Spleen (tissue), 7 donors: ENCODE results near the gene IQCC.
A peak's percentile ranks its signal among the peaks of the same experiment; 100 is the strongest.

ENCODE experiments used
- POLR2A ChIP-seq, 3 donors: fragments of 450-650 bp; IDR thresholded peaks; one replicate each; pipeline ENCODE4 v1.5.1; 2017; ENCODE audit warnings: antibody characterized with exemption in 3 of 3, mild to moderate bottlenecking in 1 of 3
- POLR2AphosphoS5 ChIP-seq, 3 donors: sonication (generic); formaldehyde crosslinking; IDR thresholded peaks; one replicate each; pipeline ENCODE4 v1.5.1; 2017; ENCODE audit warnings: antibody characterized with exemption in 3 of 3
- TF ChIP-seq, protein P1 (sequence below), 11 experiments: fragments of 200-600 bp in 7 of 11; fragments of 450-650 bp in 4 of 11; sonication (generic) in 4 of 11; IDR thresholded peaks in 8 of 11; conservative IDR thresholded peaks in 3 of 11; 1 replicate in 7 of 11; 2 replicates in 4 of 11; pipeline versions ENCODE4 v1.4.0 to v1.8.0; 2016 to 2021; ENCODE audit warnings: antibody characterized with exemption in 11 of 11, inconsistent platforms in 4 of 11, mild to moderate bottlenecking in 1 of 11
- donor health status: DM: no; HTN: no; CAD: no; lungs with moderate emphysema.
- donor health status: DM: no; HTN: no; CAD: no.
- donor health status: DM: no; HTN: no; CAD: no.

DNA sequence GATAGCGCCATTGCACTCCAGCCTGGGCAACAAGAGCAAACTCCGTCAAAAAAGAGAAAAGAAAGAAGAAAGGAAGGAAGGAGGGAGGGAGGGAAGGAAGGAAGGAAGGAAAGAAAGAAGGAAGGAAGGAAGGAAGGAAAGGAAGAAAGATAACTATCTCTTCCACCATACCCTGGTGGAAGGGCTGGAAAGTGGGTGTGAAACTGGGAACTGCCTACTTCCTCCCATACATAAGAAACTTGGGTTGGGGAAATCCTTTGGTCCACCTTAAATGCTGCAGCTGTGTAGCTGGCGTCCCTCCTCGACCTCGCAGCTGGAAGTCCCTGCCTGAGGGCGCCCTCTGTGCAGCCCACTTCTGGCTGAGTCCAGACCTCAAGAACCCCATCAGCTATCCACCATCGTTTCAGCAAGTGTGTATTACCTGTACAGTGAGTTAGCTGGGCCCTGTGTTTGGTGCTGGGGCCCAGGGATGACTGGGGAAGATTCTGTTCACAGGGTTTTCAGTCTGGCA is 36.9 kb downstream of the IQCC start:
- TF ChIP-seq, protein P1, sequence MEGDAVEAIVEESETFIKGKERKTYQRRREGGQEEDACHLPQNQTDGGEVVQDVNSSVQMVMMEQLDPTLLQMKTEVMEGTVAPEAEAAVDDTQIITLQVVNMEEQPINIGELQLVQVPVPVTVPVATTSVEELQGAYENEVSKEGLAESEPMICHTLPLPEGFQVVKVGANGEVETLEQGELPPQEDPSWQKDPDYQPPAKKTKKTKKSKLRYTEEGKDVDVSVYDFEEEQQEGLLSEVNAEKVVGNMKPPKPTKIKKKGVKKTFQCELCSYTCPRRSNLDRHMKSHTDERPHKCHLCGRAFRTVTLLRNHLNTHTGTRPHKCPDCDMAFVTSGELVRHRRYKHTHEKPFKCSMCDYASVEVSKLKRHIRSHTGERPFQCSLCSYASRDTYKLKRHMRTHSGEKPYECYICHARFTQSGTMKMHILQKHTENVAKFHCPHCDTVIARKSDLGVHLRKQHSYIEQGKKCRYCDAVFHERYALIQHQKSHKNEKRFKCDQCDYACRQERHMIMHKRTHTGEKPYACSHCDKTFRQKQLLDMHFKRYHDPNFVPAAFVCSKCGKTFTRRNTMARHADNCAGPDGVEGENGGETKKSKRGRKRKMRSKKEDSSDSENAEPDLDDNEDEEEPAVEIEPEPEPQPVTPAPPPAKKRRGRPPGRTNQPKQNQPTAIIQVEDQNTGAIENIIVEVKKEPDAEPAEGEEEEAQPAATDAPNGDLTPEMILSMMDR (IDR thresholded peaks at IDR 0.05 in 8 of 11, conservative IDR thresholded peaks at IDR 0.05 in 3 of 11) = no peak
- no peak for TF ChIP-seq POLR2A (IDR thresholded peaks at IDR 0.05)
- TF ChIP-seq POLR2AphosphoS5 (IDR thresholded peaks at IDR 0.05) = peak in 2 of 3 donors; percentile 8 to 54
